Testis (tissue), 2 donors: ENCODE measurements around the gene HOMER3.

Experiments
- CTCF ChIP-seq, 3 experiments: fragments of 450-650 bp in 2 of 3; fragments of 200-600 bp in 1 of 3; sonication (generic) in 1 of 3; IDR thresholded peaks; one replicate each; pipeline ENCODE4 v1.5.1; 2016 to 2019; ENCODE audit warnings: antibody characterized with exemption in 3 of 3, mild to moderate bottlenecking in 2 of 3, moderate library complexity in 1 of 3
- POLR2A ChIP-seq: fragments of 450-650 bp; IDR thresholded peaks from one replicate; pipeline ENCODE4 v1.6.1; 2017; ENCODE audit warnings: antibody characterized with exemption, mild to moderate bottlenecking, moderate library complexity

- TF ChIP-seq CTCF (IDR thresholded peaks at IDR 0.05), result no peak
- TF ChIP-seq POLR2A, result no peak
These were observed 10.8 kb upstream of the HOMER3 start for GRCh38 chr19:18951721-18952281.
